ENCODE results near the gene BST2. TPM values are rescaled to one million over a fixed set of nuclear protein-coding genes. Genes with fewer than 3 reads are reported as not detected.

BST2 gene
- polyA plus RNA-seq, 1 of the 3 experiments (the other 2 are of a cell fraction) = 5.7 TPM

- TF ChIP-seq TEAD4 (IDR thresholded peaks at IDR 0.05; ENCODE audit: borderline replicate concordance, insufficient read depth) (no peak), GATA2 (CRISPR knock-in tag; IDR thresholded peaks at IDR 0.05) (no peak), CHD2 (IDR thresholded peaks at IDR 0.05; ENCODE audit: low read length, partially characterized antibody) (no peak), FOXM1 (IDR thresholded peaks at IDR 0.05; ENCODE audit: low read depth) (no peak), EP300 (IDR thresholded peaks at IDR 0.05; ENCODE audit: borderline replicate concordance in 1 of 2, low read depth in 1 of 2, low read length in 1 of 2) (no peak), EZH2phosphoT487 (IDR thresholded peaks at IDR 0.05; ENCODE audit: borderline replicate concordance, low read depth) (no peak)
Measured at GRCh38 chr19:17414097-17414496, 8.7 kb upstream of the BST2 start (continued).

GRCh38 chr19:17411801-17412200 is 6.4 kb upstream of the BST2 start:
- Histone ChIP-seq H3K27me3 (ENCODE audit: insufficient read depth) (no peaks in the 10 kb centered on the region), H3K4me1 (ENCODE audit: control insufficient read depth in 1 of 2, insufficient read depth in 2 of 2, low read depth in 1 of 2, low read length in 1 of 2) (peaks cover 0 to 7% of the 10 kb centered on the region in 2 experiments; a peak in 1 of 4 replicates), H4K20me1 (ENCODE audit: insufficient read depth) (no peaks in the 10 kb centered on the region), H3K36me3 (replicated peaks in 1 of 2; ENCODE audit: control insufficient read depth in 1 of 2, insufficient read depth in 2 of 2, low read length in 1 of 2) (no peaks in the 10 kb centered on the region), H3K9ac (no peak overlapping the region), H3F3A (replicated peaks; ENCODE audit: insufficient read depth) (no peaks in the 10 kb centered on the region), H3K4me3 (ENCODE audit: low read depth in 2 of 2, low read length in 1 of 2) (no peak overlapping the region), H2AFZ (ENCODE audit: low read depth) (no peak overlapping the region), H3K4me2 (no peak overlapping the region), H3K9me2 (no peaks in the 10 kb centered on the region), H3K27ac (ENCODE audit: low read depth in 2 of 2, low read length in 1 of 2) (no peak overlapping the region), H3K9me3 (no peaks in the 10 kb centered on the region), H3K79me2 (ENCODE audit: insufficient read depth) (no peaks in the 10 kb centered on the region)
- no peak for TF ChIP-seq FOXM1 (IDR thresholded peaks at IDR 0.05; ENCODE audit: low read depth)
- TF ChIP-seq GATA2 (CRISPR knock-in tag; IDR thresholded peaks at IDR 0.05) = no peak
- no peak for TF ChIP-seq FOSL2 (IDR thresholded peaks at IDR 0.05; ENCODE audit: borderline replicate concordance, low read depth)
- no peak for TF ChIP-seq TCF12 (IDR thresholded peaks at IDR 0.05)
- TF ChIP-seq TEAD4 (IDR thresholded peaks at IDR 0.05; ENCODE audit: borderline replicate concordance, insufficient read depth) = no peak
- no peak for TF ChIP-seq GABPA (IDR thresholded peaks at IDR 0.05; ENCODE audit: low read depth)
- no peak for TF ChIP-seq NRF1 (IDR thresholded peaks at IDR 0.05; ENCODE audit: low read depth, low read length)
- POLR2A ChIA-PET = no interaction called here
- CTCF ChIA-PET = interaction anchor here (0.9 to 3.0 kb wide), 5 partner anchors 18 to 53 kb away, joined by 3 to 12 read pairs (median 5); partner anchors contain the start of genes CCDC194 and TMEM221
- DNase-seq = peak; percentile 9
- WGBS (ENCODE audit: low lambda C conversion rate) = 90% methylated on average over 11 of the region's 11 CpGs

GRCh38 chr19:17409990-17410389 is 4.6 kb upstream of the BST2 start:
- POLR2A ChIA-PET = no interaction called here
- Histone ChIP-seq H3F3A (replicated peaks; ENCODE audit: insufficient read depth) (no peaks in the 10 kb centered on the region), H3K9me2 (no peaks in the 10 kb centered on the region), H3K36me3 (replicated peaks in 1 of 2; ENCODE audit: control insufficient read depth in 1 of 2, insufficient read depth in 2 of 2, low read length in 1 of 2) (no peaks in the 10 kb centered on the region), H3K4me3 (ENCODE audit: low read depth in 2 of 2, low read length in 1 of 2) (no peak overlapping the region), H3K27me3 (ENCODE audit: insufficient read depth) (no peaks in the 10 kb centered on the region), H4K20me1 (ENCODE audit: insufficient read depth) (no peaks in the 10 kb centered on the region), H3K9ac (no peak overlapping the region), H2AFZ (ENCODE audit: low read depth) (no peak overlapping the region), H3K9me3 (no peaks in the 10 kb centered on the region), H3K4me1 (ENCODE audit: control insufficient read depth in 1 of 2, insufficient read depth in 2 of 2, low read depth in 1 of 2, low read length in 1 of 2) (peaks cover 0 to 21% of the 10 kb centered on the region in 2 experiments; a peak in 1 of 4 replicates), H3K27ac (ENCODE audit: low read depth in 2 of 2, low read length in 1 of 2) (no peak overlapping the region), H3K79me2 (ENCODE audit: insufficient read depth) (no peaks in the 10 kb centered on the region), H3K4me2 (no peak overlapping the region)
- TF ChIP-seq REST (IDR thresholded peaks at IDR 0.05; ENCODE audit: low read depth, low read length) = no peak
- TF ChIP-seq USF1 (IDR thresholded peaks at IDR 0.05; ENCODE audit: borderline replicate concordance, low read depth) = no peak
- no peak for TF ChIP-seq RXRA (IDR thresholded peaks at IDR 0.05; ENCODE audit: borderline replicate concordance, low read depth)
- no peak for TF ChIP-seq USF2 (IDR thresholded peaks at IDR 0.05; ENCODE audit: borderline replicate concordance, low read depth, low read length)
- TF ChIP-seq CTCF (IDR thresholded peaks at IDR 0.05) = no peak
- no peak for TF ChIP-seq PBX3 (IDR thresholded peaks at IDR 0.05)
- no peak for TF ChIP-seq JUND (IDR thresholded peaks at IDR 0.05)
- TF ChIP-seq MEF2A (IDR thresholded peaks at IDR 0.05; ENCODE audit: borderline replicate concordance, low read depth) = no peak
- TF ChIP-seq TEAD4 (IDR thresholded peaks at IDR 0.05; ENCODE audit: borderline replicate concordance, insufficient read depth) = no peak
- no peak for TF ChIP-seq NRF1 (IDR thresholded peaks at IDR 0.05; ENCODE audit: low read depth, low read length)
- 93% methylated on average over 9 of the region's 9 CpGs for WGBS (ENCODE audit: low lambda C conversion rate)
- no peak for DNase-seq
- CTCF ChIA-PET = no interaction called here
